ENCODE data around the gene TCP10L. TPM values are rescaled to one million over a fixed set of nuclear protein-coding genes. Genes with fewer than 3 reads are reported as not detected.

Gene TCP10L
- total and polyA plus RNA-seq, 7 donors = 0.27 to 1.9 (median 0.50) TPM; not detected in 1

GRCh38 chr21:32587651-32588050, 2.3 kb upstream of the TCP10L start:
- no peak for ATAC-seq
- DNase-seq = no peak
- H3K9me3 ChIP-seq = no peaks in the 10 kb centered on the region
- H3K4me3 ChIP-seq = no peak overlapping the region
- no peak for TF ChIP-seq CTCF (IDR thresholded peaks at IDR 0.05)
- peaks cover 0 to 4% of the 10 kb centered on the region in 2 donors for H3K36me3 ChIP-seq (ENCODE audit: insufficient read depth in 1 of 2, low read depth in 1 of 2)
- intact Hi-C loops (cut with DNase I) = no loop called here
- whole genome bisulfite sequencing, 3 donors = 91 to 94% (median 93%) methylated on average over 5 of the region's 5 CpGs
- H3K4me1 ChIP-seq = no peaks in the 10 kb centered on the region
- no peak overlapping the region for H3K27ac ChIP-seq
- no peaks in the 10 kb centered on the region for H3K27me3 ChIP-seq (ENCODE audit: insufficient read depth in 3 of 3, low read length in 2 of 3)

GRCh38 chr21:32587120-32587519, 1.8 kb upstream of the TCP10L start:
- DNase-seq = no peak
- no peak for TF ChIP-seq CTCF (IDR thresholded peaks at IDR 0.05)
- WGBS, 3 donors = 79 to 85% (median 84%) methylated on average over 13 of the region's 13 CpGs
- ATAC-seq = no peak
- intact Hi-C loops (cut with DNase I) = no loop called here
- H3K4me3 ChIP-seq = no peak overlapping the region
- H3K4me1 ChIP-seq = no peaks in the 10 kb centered on the region
- H3K27ac ChIP-seq = no peak overlapping the region
- H3K27me3 ChIP-seq (ENCODE audit: insufficient read depth in 3 of 3, low read length in 2 of 3) = no peaks in the 10 kb centered on the region
- no peaks in the 10 kb centered on the region for H3K9me3 ChIP-seq
- peaks cover 0 to 4% of the 10 kb centered on the region in 2 donors for H3K36me3 ChIP-seq (ENCODE audit: insufficient read depth in 1 of 2, low read depth in 1 of 2)

- Histone ChIP-seq H3K9me3 (no peaks in the 10 kb centered on the region), H3K4me1 (no peaks in the 10 kb centered on the region), H3K36me3 (ENCODE audit: insufficient read depth in 1 of 2, low read depth in 1 of 2) (peaks cover 0 to 4% of the 10 kb centered on the region in 2 donors), H3K27ac (no peak overlapping the region), H3K27me3 (ENCODE audit: insufficient read depth in 3 of 3, low read length in 2 of 3) (no peaks in the 10 kb centered on the region), H3K4me3 (no peak overlapping the region)
- intact Hi-C loops (cut with DNase I) = no loop called here
- WGBS, 3 donors = 85 to 92% (median 87%) methylated on average over 9 of the region's 9 CpGs
- TF ChIP-seq CTCF (IDR thresholded peaks at IDR 0.05) = no peak
- DNase-seq (no peak), ATAC-seq (no peak)
Measured at GRCh38 chr21:32585970-32586369, 647 bp upstream of the TCP10L start.

- H3K27ac ChIP-seq = no peak overlapping the region
- TF ChIP-seq CTCF (IDR thresholded peaks at IDR 0.05) = no peak
- no peaks in the 10 kb centered on the region for H3K9me3 ChIP-seq
- intact Hi-C loops (cut with DNase I) = no loop called here
- WGBS, 3 donors = 85 to 86% (median 86%) methylated on average over 8 of the region's 8 CpGs
- ATAC-seq (no peak), DNase-seq (no peak)
- H3K36me3 ChIP-seq (ENCODE audit: insufficient read depth in 1 of 2, low read depth in 1 of 2) = peaks cover 0 to 4% of the 10 kb centered on the region in 2 donors
- no peaks in the 10 kb centered on the region for H3K27me3 ChIP-seq (ENCODE audit: insufficient read depth in 3 of 3, low read length in 2 of 3)
- H3K4me3 ChIP-seq = no peak overlapping the region
- H3K4me1 ChIP-seq = no peaks in the 10 kb centered on the region
Measured at GRCh38 chr21:32584472-32584871, 851 bp downstream of the TCP10L start.

GRCh38 chr21:32581732-32582131, 3.6 kb downstream of the TCP10L start:
- Histone ChIP-seq H3K4me1 (no peaks in the 10 kb centered on the region), H3K27ac (no peak overlapping the region), H3K4me3 (no peak overlapping the region), H3K36me3 (ENCODE audit: insufficient read depth in 1 of 2, low read depth in 1 of 2) (peaks cover 2 to 20% of the 10 kb centered on the region in 2 donors), H3K9me3 (no peaks in the 10 kb centered on the region), H3K27me3 (ENCODE audit: insufficient read depth in 3 of 3, low read length in 2 of 3) (no peaks in the 10 kb centered on the region)
- DNase-seq (no peak), ATAC-seq (no peak)
- intact Hi-C loops (cut with DNase I) = no loop called here
- no peak for TF ChIP-seq CTCF (IDR thresholded peaks at IDR 0.05)
- WGBS, 3 donors = 85 to 90% (median 89%) methylated on average over 13 of the region's 13 CpGs
